Measurements from ENCODE around the gene MGME1. TPM values are rescaled to one million over a fixed set of nuclear protein-coding genes. Genes with fewer than 3 reads are reported as not detected.

MGME1 gene
- total RNA-seq, 1 donor from 2014 or later, result 20.3 TPM

GRCh38 chr20:17950670-17951069 lies 18.1 kb upstream of the MGME1 start:
- no peak for TF ChIP-seq CTCF (IDR thresholded peaks at IDR 0.05; ENCODE audit: unreplicated experiment)
- no peak overlapping the region for H3K4me3 Mint-ChIP-seq (ENCODE audit: low read depth)
- no peaks in the 10 kb centered on the region for H3K9me3 Mint-ChIP-seq (ENCODE audit: low read depth)
- H3K36me3 Mint-ChIP-seq (ENCODE audit: insufficient read depth), result peaks cover 61% of the 10 kb centered on the region
- peaks cover 15% of the 10 kb centered on the region for H3K4me1 Mint-ChIP-seq (ENCODE audit: low read depth)
- DNase-seq (ENCODE audit: low spot score, unreplicated experiment), result no peak
- no peaks in the 10 kb centered on the region for H3K27me3 Mint-ChIP-seq
- no peak overlapping the region for H3K27ac Mint-ChIP-seq

DNA sequence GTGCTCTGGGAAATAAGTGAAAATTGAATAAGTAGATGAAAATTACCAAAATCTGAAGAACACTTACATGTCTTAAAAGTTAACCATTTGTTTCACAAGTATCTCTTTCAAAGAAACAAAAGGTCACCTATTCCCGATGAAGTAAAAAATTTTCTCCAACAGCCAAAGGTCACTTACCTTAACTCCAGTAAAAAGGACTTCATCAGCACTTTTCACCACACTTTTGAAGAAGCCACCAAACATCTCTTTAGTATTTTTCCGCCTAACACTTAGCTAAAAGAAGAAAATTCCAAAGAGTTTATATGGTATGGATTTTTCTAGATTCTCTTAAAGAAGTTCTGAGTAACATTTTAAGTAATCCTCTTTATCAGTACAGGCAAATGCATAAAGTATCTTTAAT lies 17.5 kb upstream of the MGME1 start:
- no peak overlapping the region for H3K27ac Mint-ChIP-seq
- H3K9me3 Mint-ChIP-seq (ENCODE audit: low read depth), result no peaks in the 10 kb centered on the region
- no peak for TF ChIP-seq CTCF (IDR thresholded peaks at IDR 0.05; ENCODE audit: unreplicated experiment)
- H3K27me3 Mint-ChIP-seq, result no peaks in the 10 kb centered on the region
- peaks cover 19% of the 10 kb centered on the region for H3K4me1 Mint-ChIP-seq (ENCODE audit: low read depth)
- H3K4me3 Mint-ChIP-seq (ENCODE audit: low read depth), result no peak overlapping the region
- peaks cover 57% of the 10 kb centered on the region for H3K36me3 Mint-ChIP-seq (ENCODE audit: insufficient read depth)
- no peak for DNase-seq (ENCODE audit: low spot score, unreplicated experiment)

- TF ChIP-seq CTCF (IDR thresholded peaks at IDR 0.05; ENCODE audit: unreplicated experiment), result no peak
- Mint-ChIP-seq H3K4me1 (ENCODE audit: low read depth) (peaks cover 26% of the 10 kb centered on the region), H3K36me3 (ENCODE audit: insufficient read depth) (peaks cover 44% of the 10 kb centered on the region), H3K4me3 (ENCODE audit: low read depth) (no peak overlapping the region), H3K27ac (peak overlapping the region; percentile 69), H3K27me3 (no peaks in the 10 kb centered on the region), H3K9me3 (ENCODE audit: low read depth) (no peaks in the 10 kb centered on the region)
- DNase-seq (ENCODE audit: low spot score, unreplicated experiment), result no peak
Observed at GRCh38 chr20:17952692-17953684, 15.8 kb upstream of the MGME1 start.

GRCh38 chr20:17953935-17954334 lies 14.9 kb upstream of the MGME1 start:
- no peak for DNase-seq (ENCODE audit: low spot score, unreplicated experiment)
- H3K4me1 Mint-ChIP-seq (ENCODE audit: low read depth), result peaks cover 33% of the 10 kb centered on the region
- H3K27ac Mint-ChIP-seq, result peak overlapping the region; percentile 60
- no peak for TF ChIP-seq CTCF (IDR thresholded peaks at IDR 0.05; ENCODE audit: unreplicated experiment)
- peaks cover 39% of the 10 kb centered on the region for H3K36me3 Mint-ChIP-seq (ENCODE audit: insufficient read depth)
- H3K9me3 Mint-ChIP-seq (ENCODE audit: low read depth), result no peaks in the 10 kb centered on the region
- no peaks in the 10 kb centered on the region for H3K27me3 Mint-ChIP-seq
- no peak overlapping the region for H3K4me3 Mint-ChIP-seq (ENCODE audit: low read depth)

GRCh38 chr20:17955302-17955701 lies 13.5 kb upstream of the MGME1 start:
- peak overlapping the region; percentile 91 for H3K27ac Mint-ChIP-seq
- H3K9me3 Mint-ChIP-seq (ENCODE audit: low read depth), result no peaks in the 10 kb centered on the region
- no peak overlapping the region for H3K4me3 Mint-ChIP-seq (ENCODE audit: low read depth)
- H3K27me3 Mint-ChIP-seq, result no peaks in the 10 kb centered on the region
- peaks cover 34% of the 10 kb centered on the region for H3K36me3 Mint-ChIP-seq (ENCODE audit: insufficient read depth)
- no peak for TF ChIP-seq CTCF (IDR thresholded peaks at IDR 0.05; ENCODE audit: unreplicated experiment)
- peaks cover 45% of the 10 kb centered on the region for H3K4me1 Mint-ChIP-seq (ENCODE audit: low read depth)
- no peak for DNase-seq (ENCODE audit: low spot score, unreplicated experiment)

Measured in progenitor cell of endocrine pancreas (in vitro differentiated cells).